GM12892 (cell line): ENCODE measurements around the gene FOXL1.

ENCODE experiments used
- POLR2A ChIP-seq: IDR thresholded peaks from 2 replicates; pipeline ENCODE4 v1.6.1; 2011; ENCODE audit warnings: low read depth, low read length, control low read depth
- POLR2AphosphoS5 ChIP-seq: IDR thresholded peaks from 2 replicates; pipeline ENCODE4 v1.6.1; 2011; ENCODE audit warnings: low read depth, low read length, control low read depth
- TAF1 ChIP-seq: IDR thresholded peaks from 2 replicates; pipeline ENCODE4 v1.6.1; 2011; ENCODE audit warnings: low read depth, mild to moderate bottlenecking, control low read depth, low read length, borderline replicate concordance

GRCh38 chr16:86585821-86586611 is 7.7 kb downstream of the FOXL1 start:
- TF ChIP-seq POLR2A (no peak), POLR2AphosphoS5 (no peak), TAF1 (no peak)
